Esophagus muscularis mucosa (tissue), 4 donors: Measurements from ENCODE around the gene CENPH.
"Not testable (repeated sequence)": the region's sequence is repeated elsewhere in the genome, so short reads cannot be mapped to it uniquely, and the experiment has no call there.

Experiments used
- CTCF ChIP-seq, 3 experiments: fragments of 200-600 bp in 2 of 3; fragments of 450-650 bp in 1 of 3; sonication (generic) in 2 of 3; IDR thresholded peaks; one replicate each; pipeline ENCODE4 v1.5.1; 2017 to 2019; ENCODE audit warnings: antibody characterized with exemption in 3 of 3, mild to moderate bottlenecking in 2 of 3, moderate library complexity in 1 of 3
- EP300 ChIP-seq: sonication (generic); formaldehyde crosslinking; IDR thresholded peaks from one replicate; pipeline ENCODE4 v1.6.1; 2017; ENCODE audit warnings: antibody characterized with exemption
- POLR2A ChIP-seq: fragments of 450-650 bp; IDR thresholded peaks from one replicate; pipeline ENCODE4 v1.6.1; 2017; ENCODE audit warnings: antibody characterized with exemption, moderate library complexity, mild to moderate bottlenecking, low read depth

GRCh38 chr5:69181659-69182293 is 7.6 kb upstream of the CENPH start:
- TF ChIP-seq POLR2A; CTCF (IDR thresholded peaks at IDR 0.05); EP300: not testable (repeated sequence)
